HCT116 (cell line): Measurements from ENCODE around the gene PRKCH. TPM values are rescaled to one million over a fixed set of nuclear protein-coding genes. Genes with fewer than 3 reads are reported as not detected.

ENCODE experiments used
- ATAC-seq: fragments of 200-7000 bp; cut with Tn5 transposase; 2 replicates; pipeline ENCODE4 v1.9.1; 2020; ENCODE audit warnings: mild to moderate bottlenecking, moderate library complexity
- BruUV-seq: library from RNA; stranded (reverse); fragments of 400-500 nt; replicated peaks from 2 replicates; lab custom pipeline; 2021; lab: Mats Ljungman, UMichigan
- CTCF ChIA-PET: fragments of 300-600 bp; sonication (Branson Sonifier 250); formaldehyde crosslinking; loops from one replicate; lab custom pipeline; 2021; ENCODE audit warnings: antibody characterized with exemption; lab: Charles Lee
- POLR2A ChIA-PET: fragments of 300-600, 350-600 bp; sonication (Branson Sonifier 250); formaldehyde crosslinking; loops from one replicate; lab custom pipeline; 2021; ENCODE audit warnings: antibody characterized with exemption; lab: Charles Lee
- RAD21 ChIA-PET, 2 experiments: fragments of 300-600 bp; sonication (Branson Sonifier 250); formaldehyde crosslinking; loops; one replicate each; lab custom pipeline; 2023; ENCODE audit warnings: low total read pairs in 2 of 2; ENCODE audit not compliant: uncharacterized antibody in 2 of 2, unreplicated experiment in 2 of 2, low non-redundant PET in 1 of 2; lab: Charles Lee
- DNase-seq: peaks from one replicate; pipeline ENCODE4 v3.0.0-alpha.2; 2010; ENCODE audit warnings: low read depth, low spot score
- H2AFZ ChIP-seq: fragments of 200-600 bp; shearing (Covaris generic), sonication (generic); 2 replicates; pipeline ENCODE4 v1.6.1; 2017; ENCODE audit warnings: low read depth, mixed run types, mixed read lengths, antibody characterized with exemption, low read length; ENCODE audit not compliant: poor library complexity, severe bottlenecking
- H3K27ac ChIP-seq: 2 replicates; pipeline ENCODE4 v1.5.1; 2012; ENCODE audit warnings: low read depth, low read length
- H3K27me3 ChIP-seq: fragments of 200-600 bp; sonication (generic); 2 replicates; pipeline ENCODE4 v1.6.1; 2016; ENCODE audit warnings: mixed run types, low read length, mixed read lengths; ENCODE audit not compliant: insufficient read depth
- H3K36me3 ChIP-seq, 2 experiments: fragments of 200-500 bp in 1 of 2; fragments of 200-600 bp in 1 of 2; sonication (Bioruptor generic) in 1 of 2; sonication (generic) in 1 of 2; 2 replicates each; pipeline versions ENCODE4 v1.5.1 to v1.6.1; 2014 to 2016; ENCODE audit warnings: low read length in 2 of 2, inconsistent platforms in 1 of 2, mixed read lengths in 1 of 2, mixed run types in 1 of 2; ENCODE audit not compliant: insufficient read depth in 2 of 2, control insufficient read depth in 1 of 2
- H3K4me1 ChIP-seq, 2 experiments: fragments of 200-600 bp in 1 of 2; sonication (generic) in 1 of 2; 2 replicates each; pipeline versions ENCODE4 v1.5.1 to v1.6.1; 2012 to 2017; ENCODE audit warnings: low read length in 2 of 2, inconsistent platforms in 1 of 2, mild to moderate bottlenecking in 1 of 2, mixed read lengths in 1 of 2, mixed run types in 1 of 2, moderate library complexity in 1 of 2; ENCODE audit not compliant: insufficient read depth in 2 of 2, control insufficient read depth in 1 of 2
- H3K4me2 ChIP-seq: fragments of 200-600 bp; sonication (generic); 2 replicates; pipeline ENCODE4 v1.6.1; 2017; ENCODE audit warnings: mixed run types, low read length, mixed read lengths
- H3K4me3 ChIP-seq, 2 experiments: fragments of 200-600 bp in 1 of 2; sonication (generic) in 1 of 2; replicated peaks in 1 of 2; 2 replicates each; pipeline ENCODE4 v1.5.1; 2011 to 2016; ENCODE audit warnings: low read length in 2 of 2, control low read depth in 1 of 2, low read depth in 1 of 2, mild to moderate bottlenecking in 1 of 2, mixed read lengths in 1 of 2, mixed run types in 1 of 2
- H3K79me2 ChIP-seq: fragments of 200-600 bp; sonication (generic); 2 replicates; pipeline ENCODE4 v1.6.1; 2017; ENCODE audit warnings: mild to moderate bottlenecking, mixed run types, low read length, moderate library complexity, mixed read lengths; ENCODE audit not compliant: insufficient read depth
- H3K9ac ChIP-seq: fragments of 200-600 bp; sonication (generic); 2 replicates; pipeline ENCODE4 v1.6.1; 2016; ENCODE audit warnings: low read length, mixed read lengths
- H3K9me2 ChIP-seq: fragments of 200-600 bp; sonication (generic), shearing (Covaris generic); 2 replicates; pipeline ENCODE4 v1.6.1; 2017; ENCODE audit warnings: mixed run types, mild to moderate bottlenecking, moderate library complexity; ENCODE audit not compliant: insufficient read depth
- H3K9me3 ChIP-seq, 2 experiments: fragments of 200-500 bp in 1 of 2; fragments of 200-600 bp in 1 of 2; sonication (Bioruptor generic) in 1 of 2; sonication (generic) in 1 of 2; 2 replicates each; pipeline ENCODE4 v1.6.1; 2014 to 2017; ENCODE audit warnings: low read length in 2 of 2, mixed read lengths in 2 of 2, inconsistent platforms in 1 of 2, low read depth in 1 of 2, mild to moderate bottlenecking in 1 of 2, mixed run types in 1 of 2, moderate library complexity in 1 of 2; ENCODE audit not compliant: control insufficient read depth in 1 of 2, insufficient read depth in 1 of 2
- H4K20me1 ChIP-seq: fragments of 200-600 bp; sonication (generic), shearing (Covaris generic); 2 replicates; pipeline ENCODE4 v1.6.1; 2017; ENCODE audit warnings: mixed run types, mild to moderate bottlenecking, moderate library complexity; ENCODE audit not compliant: insufficient read depth
- CEBPB ChIP-seq: IDR thresholded peaks from 2 replicates; pipeline ENCODE4 v1.6.1; 2012; ENCODE audit warnings: low read depth
- EGR1 ChIP-seq: IDR thresholded peaks from 2 replicates; pipeline ENCODE4 v1.6.1; 2012; ENCODE audit warnings: low read depth
- ELF1 ChIP-seq: IDR thresholded peaks from 2 replicates; pipeline ENCODE4 v1.6.1; 2012; ENCODE audit warnings: low read depth, borderline replicate concordance
- EZH2 ChIP-seq: fragments of 200-600 bp; sonication (generic); IDR thresholded peaks from 2 replicates; pipeline ENCODE4 v1.6.1; 2017; ENCODE audit warnings: antibody characterized with exemption, mixed run types
- FOSL1 ChIP-seq: IDR thresholded peaks from 2 replicates; pipeline ENCODE4 v1.6.1; 2012; ENCODE audit warnings: low read depth
- POLR2A ChIP-seq: IDR thresholded peaks from 2 replicates; pipeline ENCODE4 v1.7.0; 2011; ENCODE audit warnings: borderline replicate concordance; ENCODE audit not compliant: insufficient read depth, insufficient read length; ENCODE audit errors: extremely low read depth
- POLR2AphosphoS5 ChIP-seq: IDR thresholded peaks from 2 replicates; pipeline ENCODE4 v1.6.1; 2011; ENCODE audit warnings: mild to moderate bottlenecking, low read depth, low read length, moderate library complexity
- RAD21 ChIP-seq: IDR thresholded peaks from 2 replicates; pipeline ENCODE4 v1.6.1; 2012; ENCODE audit warnings: low read depth, mild to moderate bottlenecking
- REST ChIP-seq: IDR thresholded peaks from 2 replicates; pipeline ENCODE4 v1.6.1; 2012; ENCODE audit warnings: low read depth
- SP1 ChIP-seq: IDR thresholded peaks from 2 replicates; pipeline ENCODE4 v1.6.1; 2012; ENCODE audit warnings: low read depth
- ZNF274 ChIP-seq: fragments of 200-500 bp; sonication (Bioruptor generic); IDR thresholded peaks from 2 replicates; pipeline ENCODE4 v1.6.1; 2014; ENCODE audit warnings: mild to moderate bottlenecking, low read depth, low read length, inconsistent platforms
- intact Hi-C: fragments of 100-400 bp; cut with micrococcal nuclease; formaldehyde crosslinking; loops from 2 replicates; pipeline ENCODE4 v1.10.0; 2022
- total RNA-seq: library from RNA; stranded (reverse); gene quantifications from one replicate; pipeline ENCODE4 v1.2.1, GENCODE V29; 2021; ENCODE audit not compliant: unreplicated experiment
- TF ChIP-seq, protein P1 (sequence below): IDR thresholded peaks from 2 replicates; pipeline ENCODE4 v1.6.1; 2012
- TF ChIP-seq, protein P2 (sequence below): IDR thresholded peaks from 2 replicates; pipeline ENCODE4 v1.6.1; 2011; ENCODE audit warnings: mild to moderate bottlenecking, low read length, moderate library complexity; ENCODE audit not compliant: insufficient replicate concordance; ENCODE audit errors: extremely low read depth

The PRKCH gene
- total RNA-seq, 1 experiment from 2014 or later = 16.6 TPM

DNA sequence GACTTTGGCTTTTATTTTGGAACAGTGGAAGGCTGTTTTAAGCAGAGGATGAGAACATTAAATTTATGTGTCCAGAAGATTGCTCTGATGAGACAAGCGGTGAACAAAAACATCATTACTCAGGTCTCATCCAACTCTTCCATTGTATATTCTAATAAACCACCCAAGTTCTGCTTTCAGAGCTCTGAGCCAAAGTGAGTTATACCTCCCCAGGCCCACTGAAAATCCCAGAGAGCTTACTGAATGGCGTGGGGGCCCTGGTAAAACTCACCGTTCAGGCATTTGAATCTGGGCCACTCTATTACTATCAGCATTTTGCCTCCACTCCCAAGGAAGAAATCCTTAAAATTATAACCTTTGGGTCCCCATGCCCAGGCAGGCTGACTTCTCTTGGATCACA, 251.9 kb downstream of the PRKCH start (continued):
- TF ChIP-seq REST (no peak), EZH2 (no peak), FOSL1 (no peak)
- TF ChIP-seq, protein P1, sequence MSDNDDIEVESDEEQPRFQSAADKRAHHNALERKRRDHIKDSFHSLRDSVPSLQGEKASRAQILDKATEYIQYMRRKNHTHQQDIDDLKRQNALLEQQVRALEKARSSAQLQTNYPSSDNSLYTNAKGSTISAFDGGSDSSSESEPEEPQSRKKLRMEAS = no peak

DNA sequence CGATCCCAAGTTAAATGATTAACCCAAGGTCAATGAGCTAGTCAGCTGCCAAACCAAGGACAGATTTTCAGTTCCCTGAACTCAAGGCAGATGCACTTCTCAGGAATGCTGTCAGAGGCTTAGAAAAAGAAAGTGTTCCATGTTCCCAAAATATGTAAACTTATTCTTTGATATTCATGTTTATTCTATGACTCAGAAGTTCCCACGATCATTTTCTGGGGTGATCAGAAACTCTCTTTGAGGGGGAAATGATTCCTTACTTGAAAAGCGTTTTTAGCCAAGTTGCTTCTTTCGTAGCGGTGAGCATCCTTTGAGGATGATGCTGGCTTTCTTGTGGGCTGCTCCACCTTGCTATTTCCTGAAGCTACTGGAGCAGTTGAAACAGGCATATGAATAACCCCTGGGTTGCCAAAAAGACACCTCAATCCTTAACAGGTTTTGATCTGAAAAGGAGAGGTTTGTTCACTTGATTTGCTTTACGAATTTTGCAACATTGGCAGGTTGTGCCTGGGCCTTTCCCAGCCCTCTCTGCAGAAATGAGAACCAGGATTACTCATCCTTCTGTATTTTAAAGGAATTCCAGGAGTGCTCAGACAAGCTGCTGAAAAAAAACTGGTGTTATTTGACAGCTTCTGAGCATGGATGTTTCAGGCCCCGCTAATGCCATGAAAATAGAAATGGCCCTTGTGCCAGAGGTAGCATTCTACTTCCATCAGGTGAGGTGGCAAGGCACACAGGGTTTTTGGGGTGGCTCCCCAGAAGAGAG, 252.6 kb downstream of the PRKCH start:
- H3K4me3 ChIP-seq = no peak overlapping the region
- no peak overlapping the region for H3K27ac ChIP-seq
- intact Hi-C loops = no loop called here
- ChIA-PET POLR2A (interaction anchor here (1.0 kb wide), 1 partner anchor 8 kb away, joined by 3 read pairs; no protein-coding TSS in a partner anchor), RAD21 (no interaction called here), CTCF (no interaction called here)
- H3K4me1 ChIP-seq = peaks cover 16 to 23% of the 10 kb centered on the region in 2 experiments
- H4K20me1 ChIP-seq = no peaks in the 10 kb centered on the region
- H3K9ac ChIP-seq = no peak overlapping the region
- H3K4me2 ChIP-seq = no peak overlapping the region
- no peaks in the 10 kb centered on the region for H3K9me3 ChIP-seq
- H2AFZ ChIP-seq = no peak overlapping the region
- DNase-seq (no peak), ATAC-seq (no peak)
- H3K36me3 ChIP-seq = no peaks in the 10 kb centered on the region
- no peaks in the 10 kb centered on the region for H3K9me2 ChIP-seq
- BruUV-seq = no TSS peak
- H3K27me3 ChIP-seq = no peaks in the 10 kb centered on the region
- H3K79me2 ChIP-seq = no peaks in the 10 kb centered on the region
- TF ChIP-seq ELF1 = no peak
- TF ChIP-seq ZNF274 = no peak
- TF ChIP-seq, protein P2, sequence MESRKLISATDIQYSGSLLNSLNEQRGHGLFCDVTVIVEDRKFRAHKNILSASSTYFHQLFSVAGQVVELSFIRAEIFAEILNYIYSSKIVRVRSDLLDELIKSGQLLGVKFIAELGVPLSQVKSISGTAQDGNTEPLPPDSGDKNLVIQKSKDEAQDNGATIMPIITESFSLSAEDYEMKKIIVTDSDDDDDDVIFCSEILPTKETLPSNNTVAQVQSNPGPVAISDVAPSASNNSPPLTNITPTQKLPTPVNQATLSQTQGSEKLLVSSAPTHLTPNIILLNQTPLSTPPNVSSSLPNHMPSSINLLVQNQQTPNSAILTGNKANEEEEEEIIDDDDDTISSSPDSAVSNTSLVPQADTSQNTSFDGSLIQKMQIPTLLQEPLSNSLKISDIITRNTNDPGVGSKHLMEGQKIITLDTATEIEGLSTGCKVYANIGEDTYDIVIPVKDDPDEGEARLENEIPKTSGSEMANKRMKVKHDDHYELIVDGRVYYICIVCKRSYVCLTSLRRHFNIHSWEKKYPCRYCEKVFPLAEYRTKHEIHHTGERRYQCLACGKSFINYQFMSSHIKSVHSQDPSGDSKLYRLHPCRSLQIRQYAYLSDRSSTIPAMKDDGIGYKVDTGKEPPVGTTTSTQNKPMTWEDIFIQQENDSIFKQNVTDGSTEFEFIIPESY = no peak
- TF ChIP-seq EZH2 = no peak
- TF ChIP-seq POLR2AphosphoS5 = no peak
- TF ChIP-seq SP1 = no peak
- TF ChIP-seq CEBPB = no peak
- TF ChIP-seq, protein P1 = no peak
- TF ChIP-seq RAD21 = no peak
- no peak for TF ChIP-seq POLR2A
- no peak for TF ChIP-seq EGR1
- no peak for TF ChIP-seq FOSL1
- no peak for TF ChIP-seq REST
